GM12801 (cell line): ENCODE measurements around the gene RASA3.

Experiments
- TF ChIP-seq, protein P1 (sequence below): IDR thresholded peaks from one replicate; pipeline ENCODE4 v1.5.1; 2011; ENCODE audit warnings: control low read depth; ENCODE audit not compliant: insufficient read length; ENCODE audit errors: extremely low read depth

The RASA3 gene

DNA sequence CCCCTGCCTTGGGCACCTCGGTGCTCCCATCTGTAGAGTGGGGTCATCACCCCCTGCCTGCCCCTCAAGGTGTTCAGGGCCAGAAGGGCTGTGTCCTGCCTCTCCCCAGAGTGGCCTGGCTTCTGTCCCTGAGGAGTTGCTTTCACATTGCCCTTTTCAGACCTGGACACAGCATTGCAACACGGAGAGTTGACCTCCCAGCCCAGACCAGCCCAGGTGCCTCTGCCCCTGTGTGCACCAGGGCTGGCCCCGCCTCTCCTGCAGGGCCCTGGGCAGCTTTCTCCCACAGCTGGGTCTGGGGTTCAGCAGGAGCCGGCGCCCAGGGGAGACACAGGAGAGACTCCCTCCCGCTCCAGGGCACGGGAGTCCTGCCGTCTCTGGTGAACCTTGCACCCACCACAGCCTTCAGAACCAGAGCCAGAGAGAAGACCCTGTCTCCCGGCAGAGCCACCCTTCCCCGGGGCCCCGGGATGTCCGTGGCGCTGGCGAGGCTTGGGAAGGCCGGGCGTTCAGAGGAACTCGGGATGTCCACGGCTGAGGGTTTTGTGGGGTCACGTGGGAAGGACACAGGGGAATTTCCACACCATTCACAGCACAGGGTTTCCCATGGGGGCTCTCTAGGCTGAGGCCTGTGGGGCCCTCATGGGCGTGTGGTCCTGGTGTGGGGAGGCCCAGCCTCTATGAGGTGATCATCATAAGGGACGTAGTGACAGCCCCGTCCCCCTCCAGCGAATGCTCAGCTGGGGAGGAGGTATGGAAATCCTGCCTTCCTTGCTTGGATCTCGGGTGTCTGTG is 181.8 kb downstream of the RASA3 start:
- TF ChIP-seq, protein P1, sequence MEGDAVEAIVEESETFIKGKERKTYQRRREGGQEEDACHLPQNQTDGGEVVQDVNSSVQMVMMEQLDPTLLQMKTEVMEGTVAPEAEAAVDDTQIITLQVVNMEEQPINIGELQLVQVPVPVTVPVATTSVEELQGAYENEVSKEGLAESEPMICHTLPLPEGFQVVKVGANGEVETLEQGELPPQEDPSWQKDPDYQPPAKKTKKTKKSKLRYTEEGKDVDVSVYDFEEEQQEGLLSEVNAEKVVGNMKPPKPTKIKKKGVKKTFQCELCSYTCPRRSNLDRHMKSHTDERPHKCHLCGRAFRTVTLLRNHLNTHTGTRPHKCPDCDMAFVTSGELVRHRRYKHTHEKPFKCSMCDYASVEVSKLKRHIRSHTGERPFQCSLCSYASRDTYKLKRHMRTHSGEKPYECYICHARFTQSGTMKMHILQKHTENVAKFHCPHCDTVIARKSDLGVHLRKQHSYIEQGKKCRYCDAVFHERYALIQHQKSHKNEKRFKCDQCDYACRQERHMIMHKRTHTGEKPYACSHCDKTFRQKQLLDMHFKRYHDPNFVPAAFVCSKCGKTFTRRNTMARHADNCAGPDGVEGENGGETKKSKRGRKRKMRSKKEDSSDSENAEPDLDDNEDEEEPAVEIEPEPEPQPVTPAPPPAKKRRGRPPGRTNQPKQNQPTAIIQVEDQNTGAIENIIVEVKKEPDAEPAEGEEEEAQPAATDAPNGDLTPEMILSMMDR: no peak

DNA sequence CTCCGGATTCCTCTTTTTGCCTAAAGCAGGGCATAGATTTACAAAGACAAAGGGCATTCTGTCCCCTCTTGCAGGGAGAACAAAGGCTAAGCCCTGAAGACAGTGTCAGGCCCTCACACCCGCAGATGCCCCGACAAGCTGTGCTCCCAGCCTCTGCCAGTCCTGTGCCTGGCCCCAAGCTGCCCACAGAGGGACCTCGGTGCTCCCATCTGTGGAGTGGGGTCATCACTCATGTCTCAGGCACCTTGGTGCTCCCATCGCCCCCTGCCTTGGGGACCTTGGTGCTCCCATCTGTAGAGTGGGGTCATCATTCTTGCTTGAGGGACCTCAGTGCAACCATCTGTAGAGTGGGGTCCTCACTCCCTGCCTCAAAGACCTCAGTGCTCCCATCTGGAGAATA is 182.9 kb downstream of the RASA3 start:
- TF ChIP-seq, protein P1: no peak

DNA sequence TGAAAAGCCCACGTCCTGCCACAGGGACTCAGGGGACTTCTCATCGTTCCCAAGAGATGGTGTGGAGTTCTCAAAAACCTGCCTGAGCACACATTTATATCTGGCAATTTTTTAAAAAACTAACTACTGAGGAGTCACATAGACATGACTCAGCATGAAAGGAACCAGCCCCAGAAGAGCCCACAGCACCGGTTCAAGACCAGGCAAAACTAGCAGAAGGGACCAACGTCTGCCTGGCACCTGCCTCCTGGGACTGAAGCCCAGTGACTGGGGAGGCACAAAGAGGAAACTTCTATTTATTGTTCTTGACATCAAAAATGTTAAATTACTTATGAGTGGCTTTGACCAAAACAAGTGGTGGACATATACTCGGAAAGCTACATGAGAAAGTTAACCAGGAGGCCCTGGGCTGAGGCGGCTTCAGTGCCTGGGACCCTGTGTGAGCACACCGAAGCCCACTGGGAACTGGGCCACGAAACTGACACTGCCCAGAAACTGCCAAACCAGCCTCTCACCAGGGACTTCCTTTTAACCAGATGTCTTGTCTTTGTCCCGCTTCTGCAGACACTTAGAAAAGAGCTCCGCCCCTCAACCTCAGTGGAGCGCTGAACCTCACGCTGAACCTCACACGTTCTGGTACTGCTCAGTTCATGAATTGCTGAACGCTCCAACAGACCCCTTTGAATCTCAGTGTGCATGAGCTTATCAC is 184.2 kb downstream of the RASA3 start:
- TF ChIP-seq, protein P1: no peak

DNA sequence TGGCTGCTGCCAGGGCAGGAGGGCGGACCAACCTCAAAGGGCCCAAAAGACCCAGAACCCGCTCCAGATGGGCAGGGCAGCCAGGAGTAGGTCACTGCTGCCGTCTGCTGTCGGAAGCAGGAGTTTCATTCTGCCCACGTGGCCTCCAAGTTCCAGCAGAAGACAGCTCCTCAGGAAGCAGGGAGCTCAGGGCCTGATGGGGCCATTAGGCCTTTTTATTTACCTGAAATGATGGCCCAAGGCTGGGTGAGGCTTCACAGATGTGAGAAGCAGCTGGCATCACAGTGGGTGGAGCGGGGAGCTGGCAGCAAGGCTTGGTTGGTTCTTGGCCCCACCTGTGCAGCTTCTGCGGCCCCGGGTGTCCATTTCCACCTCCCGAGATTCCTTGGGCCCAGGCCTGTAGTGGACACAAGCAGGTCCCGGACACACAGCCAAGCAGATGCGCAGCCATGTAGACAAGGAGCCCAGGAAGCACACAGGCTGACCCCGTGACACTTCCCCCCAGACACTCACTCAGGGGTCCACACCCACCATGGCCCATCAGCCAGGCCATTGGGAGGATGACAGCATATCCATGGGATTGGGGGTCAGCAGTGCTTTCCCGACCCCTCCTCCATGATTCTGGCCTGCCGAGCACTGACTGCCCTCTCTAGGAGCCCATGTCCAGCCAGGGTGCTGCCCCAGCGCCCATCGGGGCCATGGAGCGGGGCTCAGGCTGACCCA is 185.0 kb downstream of the RASA3 start:
- TF ChIP-seq, protein P1: no peak

DNA sequence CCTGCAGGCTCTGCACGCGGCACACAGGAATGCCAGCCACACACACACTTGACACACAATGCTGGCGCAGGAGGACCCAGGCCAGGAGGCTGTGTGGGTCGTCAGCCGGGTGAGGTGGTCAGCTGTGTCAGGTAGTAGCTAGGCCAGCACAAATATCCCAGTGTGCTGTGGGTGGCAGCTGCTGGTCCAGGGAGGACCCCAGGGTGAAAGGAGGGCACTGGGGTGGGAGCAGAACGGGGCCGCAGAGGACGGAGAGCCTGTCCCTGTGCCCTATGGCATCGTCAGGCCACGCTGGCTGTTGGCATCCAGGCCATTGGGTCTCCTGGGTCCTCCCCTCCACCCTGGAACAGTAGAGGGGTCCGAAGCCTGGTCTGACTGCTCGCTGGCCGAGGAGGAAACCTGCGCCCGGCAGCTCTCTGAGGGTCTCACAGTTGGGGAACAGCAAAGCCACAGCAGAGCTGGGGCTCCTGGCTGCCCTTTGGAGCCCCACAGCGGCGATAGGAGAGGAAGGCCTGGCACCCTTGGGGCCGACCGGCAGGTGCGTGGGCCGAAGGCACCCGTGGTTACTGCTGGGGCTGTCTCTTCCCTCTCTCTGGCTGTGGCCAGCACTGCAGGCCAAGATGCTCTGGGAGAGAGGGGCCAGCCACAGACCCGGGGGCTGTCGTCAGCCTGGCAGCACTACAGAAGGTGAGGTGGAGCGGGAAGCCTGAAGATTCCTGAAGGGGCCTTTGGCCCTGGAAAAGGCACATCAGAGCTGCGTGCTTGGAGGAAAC is 185.8 kb downstream of the RASA3 start:
- TF ChIP-seq, protein P1: no peak

DNA sequence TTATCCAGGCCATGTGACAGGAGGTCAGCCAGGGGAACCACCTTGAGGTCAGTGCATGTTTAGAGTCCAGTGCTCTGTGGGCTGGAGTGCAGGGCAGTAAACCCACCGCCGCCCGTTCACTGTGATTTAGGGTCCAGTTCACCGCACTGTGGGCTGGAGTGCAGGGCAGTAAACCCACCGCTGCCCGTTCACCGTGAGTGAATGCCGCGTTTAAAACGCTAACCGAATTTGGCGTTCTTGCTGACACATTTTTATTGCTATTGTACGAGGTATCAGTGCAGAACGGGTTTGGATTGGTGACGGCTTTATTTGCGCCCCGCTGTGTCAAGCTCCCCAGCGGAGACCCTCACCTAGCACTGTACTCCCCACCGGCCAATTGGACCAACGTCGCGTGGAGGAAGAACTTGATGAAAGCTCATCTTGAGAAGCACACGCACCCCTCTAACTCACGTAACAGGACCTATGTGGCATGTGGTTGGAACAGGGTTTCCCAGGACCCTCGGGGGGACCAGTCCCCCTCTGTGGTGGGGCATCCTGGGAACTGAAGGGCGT is 186.5 kb downstream of the RASA3 start:
- TF ChIP-seq, protein P1: no peak
